SU-DHL-6 (cell line): ENCODE measurements around the gene SCN4B.

Experiments used
- H2AFZ ChIP-seq: fragments of 200-600 bp; sonication (generic); 2 replicates; pipeline ENCODE4 v1.6.1; 2014; ENCODE audit warnings: low read depth, mild to moderate bottlenecking, moderate library complexity, mixed read lengths, antibody characterized with exemption, low read length; ENCODE audit not compliant: severe bottlenecking
- H3F3A ChIP-seq: fragments of 200-600 bp; shearing (Covaris generic); 2 replicates; pipeline ENCODE4 v1.6.0; 2016; ENCODE audit warnings: antibody characterized with exemption, mild to moderate bottlenecking; ENCODE audit not compliant: insufficient read depth
- H3K27ac ChIP-seq: fragments of 200-600 bp; sonication (generic); 2 replicates; pipeline ENCODE4 v1.5.1; 2016; ENCODE audit warnings: low read depth, mild to moderate bottlenecking, low read length, moderate library complexity, mixed read lengths
- H3K27me3 ChIP-seq: fragments of 200-600 bp; sonication (generic), shearing (Covaris generic); 2 replicates; pipeline ENCODE4 v1.6.0; 2014; ENCODE audit warnings: mild to moderate bottlenecking, low read length
- H3K36me3 ChIP-seq: fragments of 200-600 bp; sonication (generic); 2 replicates; pipeline ENCODE4 v1.6.1; 2014; ENCODE audit warnings: mild to moderate bottlenecking, low read length, mixed read lengths
- H3K4me2 ChIP-seq: fragments of 300-600, 200-600 bp; shearing (Covaris generic), sonication (generic); 2 replicates; pipeline ENCODE4 v1.6.0; 2014; ENCODE audit warnings: low read length, low read depth, mild to moderate bottlenecking; ENCODE audit not compliant: poor library complexity, severe bottlenecking
- H3K4me3 ChIP-seq: fragments of 200-600 bp; sonication (generic); 2 replicates; pipeline ENCODE4 v1.5.1; 2014; ENCODE audit warnings: antibody characterized with exemption, low read length, mild to moderate bottlenecking, mixed read lengths; ENCODE audit not compliant: insufficient read depth, poor library complexity, severe bottlenecking
- H3K79me2 ChIP-seq: fragments of 200-600 bp; sonication (generic); 2 replicates; pipeline ENCODE4 v1.6.1; 2014; ENCODE audit warnings: mild to moderate bottlenecking, low read length, moderate library complexity; ENCODE audit not compliant: insufficient read depth
- H3K9ac ChIP-seq: fragments of 200-600 bp; sonication (generic); 2 replicates; pipeline ENCODE4 v1.7.0; 2014; ENCODE audit warnings: mild to moderate bottlenecking, low read length
- H3K9me2 ChIP-seq: fragments of 200-600 bp; sonication (generic); replicated peaks from 2 replicates; pipeline ENCODE4 v1.6.1; 2014; ENCODE audit warnings: low read length; ENCODE audit not compliant: insufficient read depth
- H3K9me3 ChIP-seq: fragments of 200-600 bp; sonication (generic); 2 replicates; pipeline ENCODE4 v1.6.1; 2014; ENCODE audit warnings: low read length, mixed read lengths; ENCODE audit not compliant: insufficient read depth
- H4K20me1 ChIP-seq: fragments of 200-600 bp; sonication (generic); 2 replicates; pipeline ENCODE4 v1.6.1; 2014; ENCODE audit warnings: low read depth, mild to moderate bottlenecking, antibody characterized with exemption, low read length, moderate library complexity, mixed read lengths
- EZH2phosphoT487 ChIP-seq: fragments of 200-600 bp; sonication (generic), shearing (Covaris generic); conservative IDR thresholded peaks from 2 replicates; pipeline ENCODE4 v1.6.1; 2018; ENCODE audit warnings: mild to moderate bottlenecking, antibody characterized with exemption, low read length, moderate library complexity, mixed read lengths
- TF ChIP-seq, protein P1 (sequence below): fragments of 200-600 bp; sonication (generic); IDR thresholded peaks from one replicate; pipeline ENCODE4 v1.5.1; 2017; ENCODE audit warnings: antibody characterized with exemption, mild to moderate bottlenecking, low read length, moderate library complexity; ENCODE audit not compliant: insufficient read depth, poor library complexity, severe bottlenecking

Gene SCN4B

DNA sequence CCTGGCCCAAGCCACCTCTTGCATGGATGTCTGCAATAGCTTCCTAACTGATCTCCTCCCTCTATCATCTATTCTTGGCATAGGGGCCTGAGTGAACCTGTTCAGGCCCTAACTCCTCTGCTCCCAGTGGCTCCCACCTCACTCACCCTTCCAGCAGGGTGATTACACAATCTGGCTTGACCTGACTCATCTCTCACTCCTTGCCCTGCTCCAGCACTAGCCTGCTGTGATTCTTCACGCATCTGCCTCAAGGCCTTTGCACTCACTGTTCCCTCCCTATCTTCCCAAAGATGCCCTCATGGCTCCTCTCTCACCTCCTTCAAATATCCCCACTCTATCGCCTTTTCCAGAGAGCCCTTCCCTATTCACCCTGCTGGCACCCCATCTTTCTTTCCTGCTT is 10.5 kb downstream of the SCN4B start:
- Histone ChIP-seq H3K9me3 (no peaks in the 10 kb centered on the region), H3K4me2 (no peak overlapping the region), H2AFZ (no peak overlapping the region), H3K27ac (no peak overlapping the region), H3K27me3 (no peaks in the 10 kb centered on the region), H3K9me2 (no peaks in the 10 kb centered on the region), H3K4me3 (no peak overlapping the region), H4K20me1 (no peaks in the 10 kb centered on the region), H3K9ac (no peak overlapping the region), H3K79me2 (no peaks in the 10 kb centered on the region), H3F3A (no peaks in the 10 kb centered on the region), H3K36me3 (no peaks in the 10 kb centered on the region)
- TF ChIP-seq, protein P1, sequence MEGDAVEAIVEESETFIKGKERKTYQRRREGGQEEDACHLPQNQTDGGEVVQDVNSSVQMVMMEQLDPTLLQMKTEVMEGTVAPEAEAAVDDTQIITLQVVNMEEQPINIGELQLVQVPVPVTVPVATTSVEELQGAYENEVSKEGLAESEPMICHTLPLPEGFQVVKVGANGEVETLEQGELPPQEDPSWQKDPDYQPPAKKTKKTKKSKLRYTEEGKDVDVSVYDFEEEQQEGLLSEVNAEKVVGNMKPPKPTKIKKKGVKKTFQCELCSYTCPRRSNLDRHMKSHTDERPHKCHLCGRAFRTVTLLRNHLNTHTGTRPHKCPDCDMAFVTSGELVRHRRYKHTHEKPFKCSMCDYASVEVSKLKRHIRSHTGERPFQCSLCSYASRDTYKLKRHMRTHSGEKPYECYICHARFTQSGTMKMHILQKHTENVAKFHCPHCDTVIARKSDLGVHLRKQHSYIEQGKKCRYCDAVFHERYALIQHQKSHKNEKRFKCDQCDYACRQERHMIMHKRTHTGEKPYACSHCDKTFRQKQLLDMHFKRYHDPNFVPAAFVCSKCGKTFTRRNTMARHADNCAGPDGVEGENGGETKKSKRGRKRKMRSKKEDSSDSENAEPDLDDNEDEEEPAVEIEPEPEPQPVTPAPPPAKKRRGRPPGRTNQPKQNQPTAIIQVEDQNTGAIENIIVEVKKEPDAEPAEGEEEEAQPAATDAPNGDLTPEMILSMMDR, result no peak
- no peak for TF ChIP-seq EZH2phosphoT487

DNA sequence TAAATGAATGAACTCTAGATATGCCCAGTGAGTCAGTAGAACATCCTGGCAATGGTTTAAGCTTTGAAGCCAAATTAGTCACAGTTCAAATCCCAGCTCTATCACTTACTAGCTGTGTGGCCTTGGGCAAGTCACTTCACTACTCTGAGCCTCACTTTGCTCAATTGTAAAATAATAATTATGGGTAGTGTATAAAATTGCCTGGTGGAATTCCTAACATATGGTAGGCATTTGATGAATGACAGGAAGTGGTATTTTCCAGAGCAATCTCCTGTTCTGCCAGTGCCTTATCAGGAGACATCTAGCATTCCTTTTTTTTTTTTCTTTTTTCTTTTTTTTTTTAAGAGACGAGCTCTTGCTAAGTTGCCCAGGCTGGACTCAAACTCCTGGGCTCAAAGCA is 13.0 kb downstream of the SCN4B start:
- Histone ChIP-seq H3K4me3 (no peak overlapping the region), H2AFZ (no peak overlapping the region), H3K79me2 (no peaks in the 10 kb centered on the region), H3K9me3 (no peaks in the 10 kb centered on the region), H3F3A (no peaks in the 10 kb centered on the region), H4K20me1 (no peaks in the 10 kb centered on the region), H3K27me3 (no peaks in the 10 kb centered on the region), H3K9me2 (no peaks in the 10 kb centered on the region), H3K4me2 (no peak overlapping the region), H3K27ac (no peak overlapping the region), H3K36me3 (no peaks in the 10 kb centered on the region), H3K9ac (no peak overlapping the region)
- TF ChIP-seq EZH2phosphoT487, result no peak
- TF ChIP-seq, protein P1, result no peak

DNA sequence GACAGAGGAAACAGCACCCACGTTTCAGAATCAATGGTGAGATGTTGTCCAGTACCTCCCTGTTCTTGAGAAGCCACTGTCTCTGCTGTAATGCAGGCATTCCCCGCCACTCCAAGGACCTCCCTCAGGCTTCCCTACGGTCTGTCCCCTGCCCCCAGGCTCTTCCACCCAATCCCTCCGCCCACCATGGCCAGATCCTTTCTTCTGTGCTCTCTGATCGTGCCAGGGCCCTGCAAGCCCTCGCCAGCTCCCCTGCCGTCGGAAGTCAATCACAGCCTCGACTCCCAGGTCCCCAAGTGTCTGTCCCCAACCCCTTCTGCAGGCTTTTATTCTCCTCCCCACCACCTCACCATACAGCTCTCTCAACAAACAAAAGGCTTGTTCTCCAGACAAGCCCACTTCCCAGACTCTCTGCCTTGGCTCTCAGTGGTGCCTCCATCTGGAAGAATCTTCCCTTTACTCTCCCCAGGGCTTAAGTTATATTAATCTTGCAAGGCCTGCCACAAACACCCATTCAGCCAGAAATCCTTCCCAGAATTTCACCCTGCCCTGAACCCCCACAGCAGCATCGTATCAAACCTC is 13.7 kb downstream of the SCN4B start:
- Histone ChIP-seq H2AFZ (no peak overlapping the region), H3K79me2 (no peaks in the 10 kb centered on the region), H3K9ac (no peak overlapping the region), H3K4me2 (no peak overlapping the region), H3K4me3 (no peak overlapping the region), H3K36me3 (no peaks in the 10 kb centered on the region), H3K27ac (no peak overlapping the region), H3K27me3 (no peaks in the 10 kb centered on the region), H3F3A (no peaks in the 10 kb centered on the region), H3K9me3 (no peaks in the 10 kb centered on the region), H3K9me2 (no peaks in the 10 kb centered on the region), H4K20me1 (no peaks in the 10 kb centered on the region)
- TF ChIP-seq, protein P1, result no peak
- TF ChIP-seq EZH2phosphoT487, result no peak
